Measurements from ENCODE around the gene TAOK3.
A peak's percentile ranks its signal among the peaks of the same experiment; 100 is the strongest.
"Not testable (repeated sequence)": the region's sequence is repeated elsewhere in the genome, so short reads cannot be mapped to it uniquely, and the experiment has no call there.

The TAOK3 gene

DNA sequence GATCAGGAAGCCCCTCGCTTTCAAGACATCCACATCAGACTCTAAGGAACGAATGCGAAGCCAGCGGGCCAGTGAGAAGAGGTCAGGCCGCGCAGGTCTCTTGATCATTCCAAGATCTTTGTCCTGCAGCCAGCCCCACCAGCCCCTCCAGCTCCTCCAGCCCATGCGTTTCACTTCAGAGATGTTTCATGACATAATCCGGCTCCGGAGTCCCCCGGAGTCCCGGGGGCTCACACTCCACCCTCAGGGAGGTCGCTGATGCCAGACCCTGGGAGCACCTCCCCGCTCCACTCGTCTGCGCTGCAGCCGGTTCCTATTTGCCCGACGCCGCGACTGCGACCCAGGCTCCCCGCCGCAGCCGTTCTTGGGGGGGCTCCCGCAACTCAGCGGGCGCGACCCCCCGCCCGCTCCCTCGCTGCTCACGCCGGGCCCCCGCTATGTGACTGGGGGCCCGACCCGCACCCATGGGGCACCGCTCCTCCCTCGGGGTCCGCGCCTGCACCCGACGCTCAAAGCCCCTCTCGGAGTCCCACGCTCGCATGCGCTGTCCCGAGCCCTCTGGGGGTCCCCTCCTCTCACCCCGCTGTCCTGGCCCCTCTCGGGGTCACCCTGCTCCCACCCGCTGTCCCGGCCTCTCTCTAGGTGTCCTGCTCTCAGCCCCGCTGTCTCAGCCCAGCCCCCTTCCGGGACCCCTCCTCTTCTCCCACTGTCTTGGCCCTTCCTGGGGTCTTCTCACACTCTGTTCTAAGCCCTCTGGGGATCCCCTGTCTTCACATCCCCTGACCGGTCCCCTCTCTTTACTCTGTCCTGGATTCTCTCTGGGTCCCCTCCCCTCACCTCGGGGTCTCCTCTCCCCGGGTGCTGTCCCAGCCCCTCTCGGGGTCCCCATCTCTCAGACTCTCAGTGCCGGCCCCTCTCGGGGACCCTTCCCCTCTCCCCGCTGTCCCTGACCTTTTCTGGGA, 1.1 kb downstream of the TAOK3 start:
- DNase-seq: peak; percentile 34

DNA sequence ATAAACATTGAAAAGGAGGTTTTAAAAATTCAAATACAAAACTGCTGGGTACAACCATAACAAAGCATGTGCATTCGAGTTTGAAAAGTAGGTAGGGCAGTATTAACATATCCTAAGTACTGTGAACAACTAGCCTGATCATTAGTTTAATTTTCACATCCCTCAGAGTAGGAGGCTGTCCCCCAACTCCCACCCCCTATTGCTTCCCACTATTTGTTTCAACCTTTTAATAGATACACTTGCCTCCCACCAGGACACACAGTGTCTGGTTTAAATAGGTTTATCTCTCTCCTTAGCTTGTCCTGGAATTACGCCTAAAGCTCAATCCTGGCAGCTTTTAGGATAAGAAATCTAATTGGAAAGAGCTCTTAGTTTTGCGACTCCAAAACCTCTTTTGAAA, 2.1 kb downstream of the TAOK3 start:
- no peak for DNase-seq

DNA sequence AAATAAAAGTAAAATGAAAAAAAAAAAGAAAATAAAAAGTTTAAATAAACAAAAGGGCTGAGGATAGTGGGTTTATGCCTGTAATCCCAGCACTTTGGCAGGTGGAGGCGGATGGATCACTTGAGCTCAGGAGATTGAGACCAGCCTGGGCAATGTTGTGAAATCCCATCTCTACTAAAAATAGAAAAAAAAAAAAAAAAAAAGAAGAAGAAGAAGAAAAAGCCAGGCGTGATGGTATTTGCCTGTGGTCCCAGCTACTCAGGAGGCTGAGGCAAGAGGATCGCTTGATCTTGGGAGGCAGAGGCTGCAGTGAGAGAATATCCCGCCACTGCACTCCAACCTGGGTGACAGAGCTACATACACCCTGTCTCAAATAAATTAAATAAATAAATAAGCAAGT, 3.9 kb downstream of the TAOK3 start:
- no peak for DNase-seq

DNA sequence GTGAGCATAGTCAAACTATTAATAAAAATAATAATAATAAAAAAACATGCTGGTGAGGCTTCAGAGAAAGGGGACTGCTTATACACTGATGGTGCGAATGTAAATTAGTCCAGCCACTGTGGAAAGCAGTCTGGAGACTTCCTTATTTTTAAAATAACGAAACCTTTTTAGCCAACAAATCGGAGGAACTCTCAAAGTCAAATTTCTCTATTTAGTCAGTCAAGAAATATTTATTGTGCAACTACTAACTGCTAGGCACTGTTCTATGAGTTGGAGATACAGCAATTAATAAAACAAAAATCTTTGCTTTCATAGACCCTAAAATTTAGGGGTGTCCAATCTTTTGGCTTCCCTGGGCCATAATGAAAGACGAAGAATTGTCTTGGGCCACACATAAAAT, 10.8 kb downstream of the TAOK3 start:
- no peak for DNase-seq

- no peak for DNase-seq
Measured at GRCh38 chr12:118361092-118361404, 11.7 kb downstream of the TAOK3 start.

GRCh38 chr12:118359541-118359915, 13.2 kb downstream of the TAOK3 start:
- DNase-seq: no peak

- DNase-seq: no peak
Measured at GRCh38 chr12:118358612-118359540, 13.8 kb downstream of the TAOK3 start.

- DNase-seq: no peak
Measured at GRCh38 chr12:118358008-118358359, 14.7 kb downstream of the TAOK3 start.

GRCh38 chr12:118357257-118358007, 15.3 kb downstream of the TAOK3 start:
- peak; percentile 67 for DNase-seq

DNA sequence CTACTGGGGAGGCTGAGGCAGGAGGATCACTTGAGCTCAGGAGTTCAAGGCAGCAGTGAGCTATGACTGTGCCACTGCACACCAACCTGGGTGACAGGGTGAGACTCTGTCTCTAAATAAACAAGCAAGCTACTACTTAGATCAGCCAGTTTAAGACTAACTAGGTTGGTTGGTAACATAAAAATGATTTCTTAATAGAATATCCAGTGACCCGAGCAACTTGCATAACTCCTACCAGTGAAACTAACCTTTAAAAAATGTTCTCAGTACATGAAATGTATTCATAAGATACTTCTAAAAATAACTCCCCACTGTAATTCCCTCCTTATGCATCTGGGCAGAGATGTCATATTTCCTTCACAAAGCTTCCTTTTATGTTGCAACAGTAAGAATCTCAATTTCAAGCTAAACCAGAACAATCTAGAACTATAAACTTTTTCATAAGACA, 15.9 kb downstream of the TAOK3 start:
- peak; percentile 78 for DNase-seq

GRCh38 chr12:118355843-118356242, 16.9 kb downstream of the TAOK3 start:
- DNase-seq: no peak

DNA sequence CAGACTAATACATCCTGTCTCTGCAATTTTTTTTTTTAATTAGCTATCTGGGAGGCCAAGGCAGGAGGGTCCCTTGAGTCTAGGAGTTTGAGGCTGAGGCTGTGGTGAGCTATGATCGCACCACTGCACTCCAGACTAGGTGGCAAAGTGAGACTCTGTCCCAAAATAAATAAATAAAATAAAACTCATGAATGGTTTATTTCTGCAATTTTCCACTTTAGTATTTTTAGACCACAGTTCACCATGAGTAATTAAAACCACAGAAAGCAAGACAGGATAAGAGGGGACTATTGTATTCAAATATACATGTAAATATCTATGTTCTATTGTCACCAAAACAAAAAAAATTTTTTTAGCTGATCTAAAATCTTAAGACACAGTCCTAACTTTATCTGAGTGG, 17.8 kb downstream of the TAOK3 start:
- DNase-seq: no peak

DNA sequence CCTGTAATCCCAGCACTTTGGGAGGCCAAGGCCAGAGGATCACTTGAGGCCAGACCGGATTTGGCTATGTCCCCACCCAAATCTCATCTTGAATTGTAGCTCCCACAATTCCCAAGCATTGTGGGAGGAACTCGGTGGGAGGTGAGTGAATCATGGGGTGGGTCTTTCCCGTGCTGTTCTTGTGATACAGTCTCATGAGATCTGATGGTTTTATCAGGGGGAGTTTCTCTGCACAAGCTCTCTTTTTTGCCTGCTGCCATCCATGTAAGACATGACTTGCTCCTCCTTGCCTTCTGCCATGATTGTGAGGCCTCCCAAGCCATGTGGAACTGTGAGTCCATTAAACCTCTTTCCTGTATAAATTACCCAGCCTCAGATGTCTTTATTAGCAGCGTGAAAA, 18.2 kb downstream of the TAOK3 start:
- DNase-seq: not testable (repeated sequence)

GRCh38 chr12:118353721-118354120, 19.0 kb downstream of the TAOK3 start:
- no peak for DNase-seq

GRCh38 chr12:118350908-118351559, 21.7 kb downstream of the TAOK3 start:
- DNase-seq: no peak

- no peak for DNase-seq
Measured at GRCh38 chr12:118347916-118348315, 24.8 kb downstream of the TAOK3 start.

DNA sequence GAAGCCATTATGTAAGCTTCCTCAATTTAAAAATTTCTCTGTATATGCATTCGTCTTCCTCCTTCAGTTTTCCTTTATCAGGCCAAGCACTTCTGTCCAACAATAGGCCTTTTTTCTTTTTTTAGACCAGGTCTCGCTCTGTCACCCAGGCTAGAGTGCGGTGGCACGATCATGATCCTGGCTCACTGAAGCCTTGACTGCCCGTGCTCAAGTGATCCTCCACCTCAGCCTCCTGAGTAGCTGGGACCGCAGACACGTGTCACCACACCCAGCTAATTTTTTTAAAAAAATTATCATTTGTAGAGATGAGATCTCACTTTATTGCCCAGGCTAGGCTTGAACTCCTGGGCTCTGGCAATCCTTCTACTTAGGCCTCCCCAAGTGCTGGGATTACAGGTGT, 25.8 kb downstream of the TAOK3 start:
- no peak for DNase-seq

DNA sequence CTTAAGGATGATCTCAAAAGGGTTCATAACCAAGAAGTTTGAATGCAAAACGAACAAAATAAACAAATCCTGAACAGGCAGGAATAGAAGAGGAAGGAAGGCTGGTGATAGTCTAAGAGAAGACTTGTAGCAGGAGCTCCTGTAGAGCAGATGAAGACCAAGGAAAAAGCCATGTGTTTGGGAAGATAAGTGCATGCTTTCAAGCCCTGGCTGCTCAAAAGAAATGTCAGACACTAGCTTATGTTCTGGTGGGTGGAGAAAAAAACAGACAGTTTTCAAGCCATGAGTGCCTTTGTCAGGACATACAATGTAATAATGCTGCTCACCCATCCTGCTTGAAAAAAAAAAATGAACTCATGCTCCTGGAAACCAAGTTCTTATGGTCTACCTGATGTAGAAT, 27.4 kb downstream of the TAOK3 start:
- DNase-seq: no peak

DNA sequence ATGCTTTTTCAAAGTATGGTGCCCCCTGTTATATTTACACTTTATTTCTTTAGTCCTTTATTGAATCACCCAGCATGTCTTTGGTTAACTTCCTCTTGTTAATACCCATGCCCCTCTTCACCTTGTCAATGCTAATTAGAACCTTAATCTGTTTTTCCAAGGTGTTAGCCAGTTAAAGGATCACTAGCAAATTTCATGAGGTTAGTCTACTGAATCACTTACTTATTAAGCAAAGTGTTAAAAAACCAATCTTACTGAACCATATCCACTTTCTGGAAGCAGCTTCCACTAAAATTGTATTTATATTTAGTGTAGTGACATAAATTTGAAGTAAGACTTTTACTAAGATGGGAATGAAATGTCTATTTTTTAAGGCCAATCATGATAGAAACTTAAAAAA, 27.9 kb downstream of the TAOK3 start:
- DNase-seq: no peak

DNA sequence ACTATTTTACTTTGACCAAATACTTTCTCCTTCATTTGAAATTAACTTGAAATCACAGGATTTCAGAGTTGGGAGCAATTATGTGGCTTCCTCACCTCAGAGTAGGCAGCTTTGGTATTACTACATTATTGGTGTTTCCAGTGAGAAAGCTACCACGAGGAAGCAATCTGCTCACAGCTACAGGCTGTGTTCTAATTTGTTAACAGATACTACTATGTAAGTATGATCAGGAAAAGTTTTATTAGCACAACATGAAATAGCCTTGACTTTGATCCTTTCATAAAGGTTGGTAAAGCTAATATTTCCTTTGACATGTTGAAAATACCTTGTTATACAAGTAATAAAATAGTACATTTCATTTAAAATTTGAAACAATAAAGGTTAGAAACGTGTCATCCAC, 30.6 kb downstream of the TAOK3 start:
- no peak for DNase-seq

- DNase-seq: peak; percentile 73
Measured at GRCh38 chr12:118337194-118337838, 35.4 kb downstream of the TAOK3 start.

- DNase-seq: no peak
Measured at GRCh38 chr12:118336123-118336522, 36.6 kb downstream of the TAOK3 start.

Measured in EL (cell line).